ENCODE results near the gene YIPF4. TPM values are rescaled to one million over a fixed set of nuclear protein-coding genes. Genes with fewer than 3 reads are reported as not detected.

YIPF4 gene
- total and polyA plus RNA-seq, 2 of the 8 experiments (the other 6 are each of a cell fraction or from before 2014, with no cell fraction given) = 2.9 to 21.4 TPM

DNA sequence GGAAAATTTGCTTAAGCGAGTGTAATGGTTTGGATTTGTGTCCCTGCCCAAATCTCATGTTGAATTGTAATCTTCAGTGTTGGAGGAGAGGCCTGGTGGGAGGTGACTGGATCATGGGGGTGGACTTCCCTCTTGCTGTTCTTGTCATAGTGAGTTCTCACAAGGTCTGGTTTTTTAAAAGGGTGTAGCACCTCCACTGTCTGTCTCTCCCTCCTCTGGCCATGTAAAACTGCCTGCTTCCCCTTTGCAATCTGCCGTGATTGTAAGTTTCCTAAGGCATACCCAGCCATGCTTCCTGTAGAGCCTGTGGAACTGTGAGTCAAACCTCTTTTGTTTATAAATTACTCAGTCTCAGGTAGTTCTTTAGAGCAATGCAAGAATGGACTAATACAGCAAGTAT is 6.6 kb downstream of the YIPF4 start:
- no peak overlapping the region for H4K5ac ChIP-seq (ENCODE audit: insufficient read length, low read depth, low read length)
- FAIRE-seq (no peak), DNase-seq (ENCODE audit: low read depth in 1 of 2, low spot score in 2 of 2) (no peak)
- H2AK5ac ChIP-seq (ENCODE audit: low read depth, low read length) = no peak overlapping the region
- no peak overlapping the region for H2BK5ac ChIP-seq (ENCODE audit: low read depth, low read length)
- ChIA-PET CTCF (ENCODE audit: partially characterized antibody) (no interaction called here), POLR2A (ENCODE audit: partially characterized antibody) (no interaction called here)
- no peaks in the 10 kb centered on the region for H3K27me3 ChIP-seq (replicated peaks in 1 of 4; ENCODE audit: control insufficient read depth in 3 of 4, extremely low read depth in 1 of 4, insufficient read depth in 3 of 4, low read length in 3 of 4)
- H3K14ac ChIP-seq (ENCODE audit: insufficient read length) = no peak overlapping the region
- H2BK12ac ChIP-seq (ENCODE audit: low read depth, low read length) = no peak overlapping the region
- no peaks in the 10 kb centered on the region; a peak in 2 of 8 replicates for H3K36me3 ChIP-seq (ENCODE audit: control insufficient read depth in 2 of 4, insufficient read depth in 4 of 4, low read length in 3 of 4)
- H3K9ac ChIP-seq (replicated peaks in 1 of 4; ENCODE audit: extremely low read depth in 1 of 4, low read depth in 3 of 4, low read length in 3 of 4) = no peak overlapping the region
- H3K4ac ChIP-seq (replicated peaks; ENCODE audit: insufficient read length, low read depth, low read length) = no peak overlapping the region
- no peak overlapping the region for H4K91ac ChIP-seq (replicated peaks; ENCODE audit: insufficient read length, low read length)
- WGBS, 2 experiments (ENCODE audit: extremely low coverage in 1 of 2, insufficient coverage in 1 of 2, insufficient read length in 1 of 2, insufficient replicate concordance in 2 of 2, low coverage in 1 of 2, low lambda C conversion rate in 2 of 2, missing lambda C conversion rate in 1 of 2) = 92% methylated on average over 2 of the region's 2 CpGs; no CpG with 5 or more reads in 1 of the 2 experiments
- no peak overlapping the region for H3K23ac ChIP-seq (ENCODE audit: insufficient read length)
- H4K8ac ChIP-seq (ENCODE audit: extremely low read depth, insufficient read depth, low read length) = no peak overlapping the region
- H3K4me3 ChIP-seq (ENCODE audit: extremely low read depth in 1 of 4, insufficient read depth in 2 of 4, low read depth in 3 of 4, low read length in 4 of 4) = no peak overlapping the region
- H2AFZ ChIP-seq (ENCODE audit: low read length) = no peak overlapping the region
- H3K9me3 ChIP-seq (ENCODE audit: insufficient read depth in 2 of 2, low read depth in 1 of 2, low read length in 1 of 2) = no peaks in the 10 kb centered on the region
- no peak overlapping the region for H3K27ac ChIP-seq (ENCODE audit: low read depth, low read length)
- H4K20me1 ChIP-seq (replicated peaks in 1 of 2; ENCODE audit: control insufficient read depth in 1 of 2, insufficient read depth in 2 of 2, low read length in 2 of 2) = no peaks in the 10 kb centered on the region
- H3K18ac ChIP-seq (ENCODE audit: extremely low read depth, low read length) = no peak overlapping the region
- peaks cover 0 to 12% of the 10 kb centered on the region in 2 experiments; a peak in 2 of 4 replicates for H3K79me2 ChIP-seq (ENCODE audit: control insufficient read depth in 1 of 2, insufficient read depth in 2 of 2, low read length in 2 of 2)
- no peak overlapping the region for H3K4me2 ChIP-seq (ENCODE audit: insufficient read depth in 1 of 2, low read depth in 2 of 2, low read length in 2 of 2)
- H2BK15ac ChIP-seq (ENCODE audit: low read length) = no peak overlapping the region
- H3K23me2 ChIP-seq (ENCODE audit: low read depth, low read length) = no peaks in the 10 kb centered on the region
- no peaks in the 10 kb centered on the region for H3K4me1 ChIP-seq (replicated peaks in 1 of 4; ENCODE audit: control insufficient read depth in 3 of 4, insufficient read depth in 4 of 4, low read length in 3 of 4)
- H3K56ac ChIP-seq (replicated peaks; ENCODE audit: insufficient read length, low read depth, low read length) = no peak overlapping the region
- no peaks in the 10 kb centered on the region; the same call in 1 of the 2 replicates for H3K79me1 ChIP-seq (ENCODE audit: low read depth, low read length)
- no peak overlapping the region for H2BK20ac ChIP-seq (ENCODE audit: low read length)
- H2BK120ac ChIP-seq (replicated peaks; ENCODE audit: low read depth, low read length) = no peak overlapping the region
- TF ChIP-seq POLR2A (IDR thresholded peaks at IDR 0.05; ENCODE audit: control extremely low read depth in 1 of 2, low read depth in 2 of 2, low read length in 2 of 2) (no peak), CTBP2 (IDR thresholded peaks at IDR 0.05; ENCODE audit: borderline replicate concordance, insufficient read depth, insufficient read length, low read length) (no peak), CHD2 (IDR thresholded peaks at IDR 0.05; ENCODE audit: low read length) (no peak), POLR2AphosphoS5 (IDR thresholded peaks at IDR 0.05; ENCODE audit: low read depth, low read length) (no peak), SIN3A (conservative IDR thresholded peaks at IDR 0.05 in 1 of 2, IDR thresholded peaks at IDR 0.05 in 1 of 2; ENCODE audit: low read depth in 1 of 2, low read length in 2 of 2) (no peak), HDAC6 (IDR thresholded peaks at IDR 0.05; ENCODE audit: low read depth, low read length) (no peak), RFX5 (IDR thresholded peaks at IDR 0.05; ENCODE audit: borderline replicate concordance, low read depth, low read length) (no peak), JUN (IDR thresholded peaks at IDR 0.05; ENCODE audit: low read depth, low read length) (no peak), MAFK (IDR thresholded peaks at IDR 0.05; ENCODE audit: low read depth, low read length) (no peak), SP4 (IDR thresholded peaks at IDR 0.05; ENCODE audit: low read length) (no peak), ZNF274 (IDR thresholded peaks at IDR 0.05; ENCODE audit: borderline replicate concordance, extremely low read depth, low read length) (no peak), CHD1 (IDR thresholded peaks at IDR 0.05; ENCODE audit: low read depth, low read length) (no peak), KDM5A (IDR thresholded peaks at IDR 0.05; ENCODE audit: low read length) (no peak), TAF7 (optimal IDR thresholded peaks at IDR 0.05; ENCODE audit: borderline replicate concordance, low read depth, low read length) (no peak), TAF1 (IDR thresholded peaks at IDR 0.05; ENCODE audit: low read depth, low read length) (no peak), GTF2F1 (IDR thresholded peaks at IDR 0.05; ENCODE audit: borderline replicate concordance, low read depth, low read length) (no peak), NRF1 (IDR thresholded peaks at IDR 0.05; ENCODE audit: low read depth, low read length) (no peak)

All from H1 (cell line).